Measurements from ENCODE around the gene MED20. TPM values are rescaled to one million over a fixed set of nuclear protein-coding genes. Genes with fewer than 3 reads are reported as not detected.

The MED20 gene
- polyA plus RNA-seq, 1 donor (not counting 4 experiments of a cell fraction or from before 2014, with no cell fraction given): 37.5 TPM

DNA sequence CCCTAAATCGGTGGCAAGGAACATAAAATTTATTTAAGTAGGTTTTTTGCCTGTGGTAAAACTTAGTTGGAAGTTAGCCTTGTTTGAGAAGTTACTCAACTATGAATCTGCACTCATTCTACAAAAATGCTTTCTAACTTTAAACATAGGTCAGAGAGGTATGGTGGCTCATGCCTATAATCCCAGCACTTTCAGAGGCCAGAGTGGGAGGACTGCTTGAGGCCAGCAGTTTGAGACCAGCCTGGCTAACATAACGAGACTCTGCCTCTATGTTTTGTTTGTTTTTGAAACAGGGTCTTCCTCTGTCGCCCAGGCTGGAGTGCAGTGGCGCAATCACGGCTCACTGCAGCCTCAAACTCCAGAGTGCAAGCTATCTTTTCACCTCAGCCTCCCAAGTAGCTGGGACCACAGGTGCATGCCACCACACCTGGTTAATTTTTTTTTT is 42.0 kb downstream of the MED20 start:
- no peaks in the 10 kb centered on the region for H4K20me1 ChIP-seq (ENCODE audit: control insufficient read depth, extremely low read depth, insufficient read depth, low read length)
- dilution Hi-C loops (cut with MboI; ENCODE audit: extremely low pct_ligation_motif_present, low sequenced_read_pairs): no loop called here
- no peaks in the 10 kb centered on the region for H3K4me1 ChIP-seq (ENCODE audit: control insufficient read depth, extremely low read depth, insufficient read depth, low read length)
- H3K4me2 ChIP-seq (ENCODE audit: control insufficient read depth, extremely low read depth, insufficient read depth, low read depth, low read length): no peak overlapping the region
- no peak overlapping the region for H3K27ac ChIP-seq (ENCODE audit: control insufficient read depth, insufficient read depth, low read length)
- H3K36me3 ChIP-seq (ENCODE audit: control insufficient read depth in 2 of 2, extremely low read depth in 1 of 2, insufficient read depth in 2 of 2, low read length in 2 of 2): no peaks in the 10 kb centered on the region
- no peak overlapping the region for H3K4me3 ChIP-seq (ENCODE audit: control insufficient read depth in 2 of 3, extremely low read depth in 1 of 3, insufficient read depth in 2 of 3, low read depth in 1 of 3, low read length in 3 of 3)
- TF ChIP-seq EZH2 (IDR thresholded peaks at IDR 0.05; ENCODE audit: low read length): no peak
- TF ChIP-seq, protein P1, sequence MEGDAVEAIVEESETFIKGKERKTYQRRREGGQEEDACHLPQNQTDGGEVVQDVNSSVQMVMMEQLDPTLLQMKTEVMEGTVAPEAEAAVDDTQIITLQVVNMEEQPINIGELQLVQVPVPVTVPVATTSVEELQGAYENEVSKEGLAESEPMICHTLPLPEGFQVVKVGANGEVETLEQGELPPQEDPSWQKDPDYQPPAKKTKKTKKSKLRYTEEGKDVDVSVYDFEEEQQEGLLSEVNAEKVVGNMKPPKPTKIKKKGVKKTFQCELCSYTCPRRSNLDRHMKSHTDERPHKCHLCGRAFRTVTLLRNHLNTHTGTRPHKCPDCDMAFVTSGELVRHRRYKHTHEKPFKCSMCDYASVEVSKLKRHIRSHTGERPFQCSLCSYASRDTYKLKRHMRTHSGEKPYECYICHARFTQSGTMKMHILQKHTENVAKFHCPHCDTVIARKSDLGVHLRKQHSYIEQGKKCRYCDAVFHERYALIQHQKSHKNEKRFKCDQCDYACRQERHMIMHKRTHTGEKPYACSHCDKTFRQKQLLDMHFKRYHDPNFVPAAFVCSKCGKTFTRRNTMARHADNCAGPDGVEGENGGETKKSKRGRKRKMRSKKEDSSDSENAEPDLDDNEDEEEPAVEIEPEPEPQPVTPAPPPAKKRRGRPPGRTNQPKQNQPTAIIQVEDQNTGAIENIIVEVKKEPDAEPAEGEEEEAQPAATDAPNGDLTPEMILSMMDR (optimal IDR thresholded peaks at IDR 0.05 in 1 of 3, IDR thresholded peaks at IDR 0.05 in 1 of 3, conservative IDR thresholded peaks at IDR 0.05 in 1 of 3; ENCODE audit: extremely low read depth in 1 of 3, insufficient read depth in 2 of 3, low read length in 3 of 3): no peak
- H3K9me1 ChIP-seq (ENCODE audit: control insufficient read depth, extremely low read depth, insufficient read depth, low read length): no peaks in the 10 kb centered on the region
- H3K27me3 ChIP-seq (ENCODE audit: control insufficient read depth, extremely low read depth, insufficient read depth, low read length): no peaks in the 10 kb centered on the region
- no peak for FAIRE-seq
- no peak overlapping the region for H2AFZ ChIP-seq (ENCODE audit: control insufficient read depth, low read length)
- no peak overlapping the region for H3K9ac ChIP-seq (ENCODE audit: control insufficient read depth, extremely low read depth, insufficient read depth, low read length)
- DNase-seq (ENCODE audit: low read depth, low spot score): no peak
- H3K9me3 ChIP-seq (ENCODE audit: control insufficient read depth, low read depth, low read length): no peaks in the 10 kb centered on the region
- H3K79me2 ChIP-seq (ENCODE audit: control insufficient read depth, insufficient read depth, low read length): no peaks in the 10 kb centered on the region

DNA sequence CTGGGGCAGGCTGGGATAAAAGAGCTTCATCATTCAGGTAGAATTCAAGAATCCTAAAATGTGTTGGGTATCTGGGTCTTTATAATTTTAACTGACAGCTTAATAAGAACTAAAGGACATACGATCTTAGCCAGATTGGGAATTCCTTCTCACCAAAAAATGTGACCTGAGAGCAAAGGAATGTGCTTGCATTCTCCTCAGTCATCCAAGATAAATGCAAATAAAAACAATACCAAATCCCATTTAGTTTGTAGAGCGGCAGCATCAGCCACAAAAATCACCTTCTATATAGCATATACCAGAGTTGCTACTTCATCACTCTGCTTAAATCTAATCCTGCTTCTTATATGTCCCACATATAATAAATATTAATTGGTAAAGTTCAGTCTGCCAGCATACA is 42.7 kb downstream of the MED20 start:
- dilution Hi-C loops (cut with MboI; ENCODE audit: extremely low pct_ligation_motif_present, low sequenced_read_pairs): no loop called here
- Histone ChIP-seq H3K9me1 (ENCODE audit: control insufficient read depth, extremely low read depth, insufficient read depth, low read length) (no peaks in the 10 kb centered on the region), H3K27me3 (ENCODE audit: control insufficient read depth, extremely low read depth, insufficient read depth, low read length) (no peaks in the 10 kb centered on the region), H2AFZ (ENCODE audit: control insufficient read depth, low read length) (no peak overlapping the region), H3K4me2 (ENCODE audit: control insufficient read depth, extremely low read depth, insufficient read depth, low read depth, low read length) (no peak overlapping the region), H3K9ac (ENCODE audit: control insufficient read depth, extremely low read depth, insufficient read depth, low read length) (no peak overlapping the region), H3K4me1 (ENCODE audit: control insufficient read depth, extremely low read depth, insufficient read depth, low read length) (no peaks in the 10 kb centered on the region), H3K4me3 (ENCODE audit: control insufficient read depth in 2 of 3, extremely low read depth in 1 of 3, insufficient read depth in 2 of 3, low read depth in 1 of 3, low read length in 3 of 3) (no peak overlapping the region), H4K20me1 (ENCODE audit: control insufficient read depth, extremely low read depth, insufficient read depth, low read length) (no peaks in the 10 kb centered on the region), H3K79me2 (ENCODE audit: control insufficient read depth, insufficient read depth, low read length) (no peaks in the 10 kb centered on the region), H3K27ac (ENCODE audit: control insufficient read depth, insufficient read depth, low read length) (no peak overlapping the region), H3K36me3 (ENCODE audit: control insufficient read depth in 2 of 2, extremely low read depth in 1 of 2, insufficient read depth in 2 of 2, low read length in 2 of 2) (no peaks in the 10 kb centered on the region), H3K9me3 (ENCODE audit: control insufficient read depth, low read depth, low read length) (no peaks in the 10 kb centered on the region)
- TF ChIP-seq EZH2 (IDR thresholded peaks at IDR 0.05; ENCODE audit: low read length): no peak
- TF ChIP-seq, protein P1 (optimal IDR thresholded peaks at IDR 0.05 in 1 of 3, IDR thresholded peaks at IDR 0.05 in 1 of 3, conservative IDR thresholded peaks at IDR 0.05 in 1 of 3; ENCODE audit: extremely low read depth in 1 of 3, insufficient read depth in 2 of 3, low read length in 3 of 3): no peak
- DNase-seq (ENCODE audit: low read depth, low spot score) (no peak), FAIRE-seq (no peak)
